Activated CD4-positive, alpha-beta T cell treated with anti-CD3 and anti-CD28 coated beads, Interleukin-2, amount 10 ng/mL, durations not matched to agents 24 days and 14 days (primary cell): ENCODE data around the gene MEGF11. TPM values are rescaled to one million over a fixed set of nuclear protein-coding genes. Genes with fewer than 3 reads are reported as not detected.

ENCODE experiments used
- DNase-seq: peaks from one replicate; pipeline ENCODE4 v3.0.0; 2022
- H3K27ac Mint-ChIP-seq: one replicate; pipeline ENCODE4 v1.8.0; 2022; ENCODE audit warnings: mild to moderate bottlenecking, mixed read lengths
- H3K27me3 Mint-ChIP-seq: one replicate; pipeline ENCODE4 v1.8.0; 2022; ENCODE audit warnings: mixed read lengths
- H3K36me3 Mint-ChIP-seq: one replicate; pipeline ENCODE4 v1.8.0; 2022; ENCODE audit warnings: low read depth, mild to moderate bottlenecking, mixed read lengths
- H3K4me1 Mint-ChIP-seq: one replicate; pipeline ENCODE4 v1.8.0; 2021; ENCODE audit warnings: mixed read lengths
- H3K4me3 Mint-ChIP-seq: one replicate; pipeline ENCODE4 v1.8.0; 2022; ENCODE audit warnings: mild to moderate bottlenecking, moderate library complexity, mixed read lengths
- H3K9me3 Mint-ChIP-seq: one replicate; pipeline ENCODE4 v1.8.0; 2021; ENCODE audit warnings: mixed read lengths
- intact Hi-C: fragments of 100-400 bp; cut with micrococcal nuclease; formaldehyde crosslinking; loops from one replicate; pipeline ENCODE4 v1.15.1; 2023
- total RNA-seq: library from RNA; stranded (reverse); gene quantifications from 2 replicates; pipeline ENCODE4 v1.2.3, GENCODE V29; 2022

MEGF11 gene
- total RNA-seq, 1 donor from 2014 or later, result not detected

- H3K27me3 Mint-ChIP-seq, result peaks cover 3% of the 10 kb centered on the region
- no peak overlapping the region for H3K27ac Mint-ChIP-seq
- H3K36me3 Mint-ChIP-seq, result no peaks in the 10 kb centered on the region
- no peak for DNase-seq
- no peaks in the 10 kb centered on the region for H3K9me3 Mint-ChIP-seq
- no peak overlapping the region for H3K4me3 Mint-ChIP-seq
- intact Hi-C loops, result no loop called here
- H3K4me1 Mint-ChIP-seq, result no peaks in the 10 kb centered on the region
Observed at GRCh38 chr15:66226736-66227135, 26.8 kb downstream of the MEGF11 start.

- H3K27me3 Mint-ChIP-seq, result peaks cover 5% of the 10 kb centered on the region
- no peaks in the 10 kb centered on the region for H3K36me3 Mint-ChIP-seq
- H3K4me3 Mint-ChIP-seq, result no peak overlapping the region
- intact Hi-C loops, result no loop called here
- no peak overlapping the region for H3K27ac Mint-ChIP-seq
- no peaks in the 10 kb centered on the region for H3K4me1 Mint-ChIP-seq
- no peak for DNase-seq
- no peaks in the 10 kb centered on the region for H3K9me3 Mint-ChIP-seq
Observed at GRCh38 chr15:66225656-66226274, 27.8 kb downstream of the MEGF11 start.

- no peak overlapping the region for H3K27ac Mint-ChIP-seq
- peaks cover 5% of the 10 kb centered on the region for H3K27me3 Mint-ChIP-seq
- H3K4me1 Mint-ChIP-seq, result no peaks in the 10 kb centered on the region
- H3K36me3 Mint-ChIP-seq, result no peaks in the 10 kb centered on the region
- H3K9me3 Mint-ChIP-seq, result no peaks in the 10 kb centered on the region
- DNase-seq, result no peak
- H3K4me3 Mint-ChIP-seq, result no peak overlapping the region
- intact Hi-C loops, result no loop called here
Observed at GRCh38 chr15:66224946-66225345, 28.6 kb downstream of the MEGF11 start.

- Mint-ChIP-seq H3K27ac (no peak overlapping the region), H3K36me3 (no peaks in the 10 kb centered on the region), H3K4me3 (no peak overlapping the region), H3K9me3 (no peaks in the 10 kb centered on the region), H3K27me3 (peaks cover 8% of the 10 kb centered on the region), H3K4me1 (no peaks in the 10 kb centered on the region)
- no peak for DNase-seq
- intact Hi-C loops, result no loop called here
Observed at GRCh38 chr15:66222273-66223198, 31.0 kb downstream of the MEGF11 start.

- Mint-ChIP-seq H3K9me3 (no peaks in the 10 kb centered on the region), H3K27ac (no peak overlapping the region), H3K4me1 (no peaks in the 10 kb centered on the region), H3K36me3 (no peaks in the 10 kb centered on the region), H3K4me3 (no peak overlapping the region), H3K27me3 (peaks cover 8% of the 10 kb centered on the region)
- no peak for DNase-seq
- intact Hi-C loops, result no loop called here
Observed at GRCh38 chr15:66221126-66221525, 32.4 kb downstream of the MEGF11 start.

- H3K36me3 Mint-ChIP-seq, result no peaks in the 10 kb centered on the region
- no peaks in the 10 kb centered on the region for H3K9me3 Mint-ChIP-seq
- H3K4me3 Mint-ChIP-seq, result no peak overlapping the region
- no peak for DNase-seq
- H3K27ac Mint-ChIP-seq, result no peak overlapping the region
- no peaks in the 10 kb centered on the region for H3K4me1 Mint-ChIP-seq
- peaks cover 8% of the 10 kb centered on the region for H3K27me3 Mint-ChIP-seq
- intact Hi-C loops, result no loop called here
Observed at GRCh38 chr15:66220601-66221000, 32.9 kb downstream of the MEGF11 start.

GRCh38 chr15:66219339-66219738 is 34.2 kb downstream of the MEGF11 start:
- no peaks in the 10 kb centered on the region for H3K36me3 Mint-ChIP-seq
- H3K4me1 Mint-ChIP-seq, result no peaks in the 10 kb centered on the region
- no peaks in the 10 kb centered on the region for H3K9me3 Mint-ChIP-seq
- intact Hi-C loops, result no loop called here
- H3K4me3 Mint-ChIP-seq, result no peak overlapping the region
- DNase-seq, result no peak
- H3K27me3 Mint-ChIP-seq, result peaks cover 17% of the 10 kb centered on the region
- no peak overlapping the region for H3K27ac Mint-ChIP-seq

- Mint-ChIP-seq H3K27ac (no peak overlapping the region), H3K9me3 (no peaks in the 10 kb centered on the region), H3K27me3 (peaks cover 16% of the 10 kb centered on the region), H3K4me1 (no peaks in the 10 kb centered on the region), H3K36me3 (no peaks in the 10 kb centered on the region), H3K4me3 (no peak overlapping the region)
- intact Hi-C loops, result no loop called here
- no peak for DNase-seq
Observed at GRCh38 chr15:66216806-66217205, 36.7 kb downstream of the MEGF11 start.

GRCh38 chr15:66215811-66216210 is 37.7 kb downstream of the MEGF11 start:
- intact Hi-C loops, result no loop called here
- Mint-ChIP-seq H3K4me3 (no peak overlapping the region), H3K9me3 (no peaks in the 10 kb centered on the region), H3K27me3 (peaks cover 14% of the 10 kb centered on the region), H3K36me3 (no peaks in the 10 kb centered on the region), H3K27ac (no peak overlapping the region), H3K4me1 (no peaks in the 10 kb centered on the region)
- DNase-seq, result no peak

GRCh38 chr15:66214246-66214645 is 39.3 kb downstream of the MEGF11 start:
- no peak for DNase-seq
- intact Hi-C loops, result no loop called here
- no peaks in the 10 kb centered on the region for H3K9me3 Mint-ChIP-seq
- no peak overlapping the region for H3K27ac Mint-ChIP-seq
- H3K4me3 Mint-ChIP-seq, result no peak overlapping the region
- H3K36me3 Mint-ChIP-seq, result no peaks in the 10 kb centered on the region
- peaks cover 16% of the 10 kb centered on the region for H3K27me3 Mint-ChIP-seq
- no peaks in the 10 kb centered on the region for H3K4me1 Mint-ChIP-seq

- Mint-ChIP-seq H3K4me3 (no peak overlapping the region), H3K36me3 (no peaks in the 10 kb centered on the region), H3K9me3 (no peaks in the 10 kb centered on the region), H3K27me3 (peaks cover 14% of the 10 kb centered on the region), H3K4me1 (no peaks in the 10 kb centered on the region), H3K27ac (no peak overlapping the region)
- DNase-seq, result no peak
- intact Hi-C loops, result no loop called here
Observed at GRCh38 chr15:66212563-66212921, 41.0 kb downstream of the MEGF11 start.

GRCh38 chr15:66211670-66212562 is 41.6 kb downstream of the MEGF11 start:
- Mint-ChIP-seq H3K4me3 (no peak overlapping the region), H3K27me3 (peaks cover 17% of the 10 kb centered on the region), H3K36me3 (no peaks in the 10 kb centered on the region), H3K9me3 (no peaks in the 10 kb centered on the region), H3K27ac (no peak overlapping the region), H3K4me1 (no peaks in the 10 kb centered on the region)
- intact Hi-C loops, result no loop called here
- no peak for DNase-seq

GRCh38 chr15:66210684-66211083 is 42.9 kb downstream of the MEGF11 start:
- intact Hi-C loops, result no loop called here
- peaks cover 27% of the 10 kb centered on the region for H3K27me3 Mint-ChIP-seq
- no peaks in the 10 kb centered on the region for H3K9me3 Mint-ChIP-seq
- no peaks in the 10 kb centered on the region for H3K36me3 Mint-ChIP-seq
- H3K4me3 Mint-ChIP-seq, result no peak overlapping the region
- H3K4me1 Mint-ChIP-seq, result no peaks in the 10 kb centered on the region
- H3K27ac Mint-ChIP-seq, result no peak overlapping the region
- DNase-seq, result no peak

- Mint-ChIP-seq H3K9me3 (no peaks in the 10 kb centered on the region), H3K4me1 (peaks cover 5% of the 10 kb centered on the region), H3K36me3 (no peaks in the 10 kb centered on the region), H3K4me3 (no peak overlapping the region), H3K27ac (no peak overlapping the region), H3K27me3 (peaks cover under 1% of the 10 kb centered on the region)
- no peak for DNase-seq
- intact Hi-C loops, result no loop called here
Observed at GRCh38 chr15:66198757-66199156, 54.8 kb downstream of the MEGF11 start.
